Measurements from ENCODE around the gene LTBP1.

GRCh38 chr2:33214857-33215256 lies 268.1 kb downstream of the LTBP1 start:
- TF ChIP-seq SUZ12 (IDR thresholded peaks at IDR 0.05; ENCODE audit: unreplicated experiment) (no peak), LARP7 (IDR thresholded peaks at IDR 0.05) (no peak), CBFB (IDR thresholded peaks at IDR 0.05; ENCODE audit: low read depth) (no peak), E4F1 (IDR thresholded peaks at IDR 0.05; ENCODE audit: borderline replicate concordance, partially characterized antibody) (no peak), CHD2 (IDR thresholded peaks at IDR 0.05; ENCODE audit: borderline replicate concordance, low read depth, low read length) (no peak), ZNF687 (IDR thresholded peaks at IDR 0.05) (no peak), EP300 (IDR thresholded peaks at IDR 0.05; ENCODE audit: borderline replicate concordance in 1 of 2, control insufficient read depth in 1 of 2, low read depth in 2 of 2, low read length in 2 of 2) (no peak)
- TF ChIP-seq, protein P1, sequence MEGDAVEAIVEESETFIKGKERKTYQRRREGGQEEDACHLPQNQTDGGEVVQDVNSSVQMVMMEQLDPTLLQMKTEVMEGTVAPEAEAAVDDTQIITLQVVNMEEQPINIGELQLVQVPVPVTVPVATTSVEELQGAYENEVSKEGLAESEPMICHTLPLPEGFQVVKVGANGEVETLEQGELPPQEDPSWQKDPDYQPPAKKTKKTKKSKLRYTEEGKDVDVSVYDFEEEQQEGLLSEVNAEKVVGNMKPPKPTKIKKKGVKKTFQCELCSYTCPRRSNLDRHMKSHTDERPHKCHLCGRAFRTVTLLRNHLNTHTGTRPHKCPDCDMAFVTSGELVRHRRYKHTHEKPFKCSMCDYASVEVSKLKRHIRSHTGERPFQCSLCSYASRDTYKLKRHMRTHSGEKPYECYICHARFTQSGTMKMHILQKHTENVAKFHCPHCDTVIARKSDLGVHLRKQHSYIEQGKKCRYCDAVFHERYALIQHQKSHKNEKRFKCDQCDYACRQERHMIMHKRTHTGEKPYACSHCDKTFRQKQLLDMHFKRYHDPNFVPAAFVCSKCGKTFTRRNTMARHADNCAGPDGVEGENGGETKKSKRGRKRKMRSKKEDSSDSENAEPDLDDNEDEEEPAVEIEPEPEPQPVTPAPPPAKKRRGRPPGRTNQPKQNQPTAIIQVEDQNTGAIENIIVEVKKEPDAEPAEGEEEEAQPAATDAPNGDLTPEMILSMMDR (IDR thresholded peaks at IDR 0.05 in 2 of 3, conservative IDR thresholded peaks at IDR 0.05 in 1 of 3; ENCODE audit: control insufficient read depth in 2 of 3, extremely low read depth in 1 of 3, insufficient read depth in 1 of 3, low read depth in 3 of 3, low read length in 3 of 3), result no peak

Data from GM12878 (cell line).